HG02970 (cell line): ENCODE results near the gene TATDN3.
A peak's percentile ranks its signal among the peaks of the same experiment; 100 is the strongest.
"Not testable (repeated sequence)": the region's sequence is repeated elsewhere in the genome, so short reads cannot be mapped to it uniquely, and the experiment has no call there.

Source experiments
- ATAC-seq: cut with Tn5 transposase; IDR thresholded peaks from one replicate; pipeline ENCODE4 v1.9.1; 2021; ENCODE audit warnings: mild to moderate bottlenecking, moderate library complexity, moderate number of reproducible peaks; ENCODE audit not compliant: unreplicated experiment, low FRiP score

TATDN3 gene

DNA sequence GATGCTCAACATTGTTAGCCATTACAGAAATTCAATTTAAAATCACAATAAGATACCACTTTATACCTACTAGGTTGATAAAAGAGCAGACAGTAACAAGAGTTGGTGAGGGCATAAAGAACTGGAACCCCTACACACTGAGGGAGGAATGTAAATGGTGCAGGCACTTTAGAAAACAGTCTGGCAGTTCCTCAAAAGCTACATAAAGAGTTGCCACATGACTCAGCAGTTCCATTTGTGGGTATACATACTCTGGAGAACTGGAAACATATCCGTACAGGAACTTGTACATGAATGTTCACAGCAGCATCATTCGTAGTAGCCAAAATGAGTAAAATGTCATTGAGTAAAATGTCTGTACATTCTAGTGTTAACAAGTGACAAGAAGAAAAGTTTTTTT, 17.1 kb upstream of the TATDN3 start:
- ATAC-seq, result no peak

- ATAC-seq, result no peak
These were observed 16.5 kb upstream of the TATDN3 start for GRCh38 chr1:212775241-212775640.

GRCh38 chr1:212777151-212777550, 14.5 kb upstream of the TATDN3 start:
- no peak for ATAC-seq

DNA sequence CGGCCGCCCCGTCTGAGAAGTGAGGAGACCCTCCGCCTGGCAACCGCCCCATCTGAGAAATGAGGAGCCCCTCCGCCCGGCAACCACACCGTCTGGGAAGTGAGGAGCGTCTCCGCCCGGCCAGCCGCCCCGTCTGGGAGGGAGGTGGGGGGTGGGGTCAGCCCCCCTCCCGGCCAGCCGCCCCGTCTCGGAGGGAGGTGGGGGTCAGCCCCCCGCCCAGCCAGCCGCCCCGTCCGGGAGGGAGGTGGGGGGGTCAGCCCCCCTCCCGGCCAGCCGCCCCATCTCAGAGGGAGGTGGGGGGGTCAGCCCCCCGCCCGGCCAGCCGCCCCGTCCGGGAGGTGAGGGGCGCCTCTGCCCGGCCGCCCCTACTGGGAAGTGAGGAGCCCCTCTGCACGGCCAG, 12.6 kb upstream of the TATDN3 start:
- not testable (repeated sequence) for ATAC-seq

GRCh38 chr1:212780759-212781158, 10.9 kb upstream of the TATDN3 start:
- ATAC-seq, result no peak

DNA sequence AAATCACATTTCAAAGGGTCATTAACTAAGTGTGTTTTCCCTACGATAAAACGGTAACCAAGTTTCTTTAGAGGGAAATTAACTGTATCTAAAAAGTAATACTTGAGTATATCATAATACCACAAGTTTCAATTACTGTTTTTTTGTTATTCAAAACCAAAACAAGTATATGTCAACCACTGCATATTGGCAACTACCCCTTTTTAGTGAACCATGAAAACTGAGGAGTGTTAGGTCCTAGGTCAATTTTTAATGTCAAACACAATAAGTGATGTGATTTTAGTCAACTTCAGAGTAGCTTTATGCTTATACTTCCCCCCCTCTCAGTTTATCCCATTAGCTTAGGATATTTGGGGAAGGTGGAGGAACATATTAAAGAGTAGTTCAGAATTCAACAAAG, 10.5 kb upstream of the TATDN3 start:
- no peak for ATAC-seq

- no peak for ATAC-seq
These were observed 9.1 kb upstream of the TATDN3 start for GRCh38 chr1:212782422-212783154.

DNA sequence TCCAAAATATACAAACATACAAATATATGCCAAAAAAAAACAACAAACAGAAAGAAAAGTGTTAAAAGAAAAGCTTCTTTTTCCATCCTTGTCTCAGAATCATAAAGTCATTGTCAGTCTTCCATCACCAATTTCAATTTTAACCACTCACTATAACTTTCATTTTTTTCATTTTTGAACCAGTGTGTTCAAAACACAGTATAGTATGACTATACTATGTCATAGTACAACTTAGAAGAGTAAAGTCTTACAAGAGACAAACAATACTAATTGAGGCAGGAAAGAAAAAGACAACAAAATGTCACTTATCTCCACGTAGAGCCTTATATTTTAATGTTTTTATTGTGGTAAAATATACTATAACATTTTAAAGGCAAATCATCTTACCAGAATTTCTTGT, 7.7 kb upstream of the TATDN3 start:
- ATAC-seq, result no peak

GRCh38 chr1:212785871-212786270, 5.8 kb upstream of the TATDN3 start:
- ATAC-seq, result no peak

GRCh38 chr1:212791261-212791675, 426 bp upstream of the TATDN3 start:
- ATAC-seq, result peak; percentile 35

DNA sequence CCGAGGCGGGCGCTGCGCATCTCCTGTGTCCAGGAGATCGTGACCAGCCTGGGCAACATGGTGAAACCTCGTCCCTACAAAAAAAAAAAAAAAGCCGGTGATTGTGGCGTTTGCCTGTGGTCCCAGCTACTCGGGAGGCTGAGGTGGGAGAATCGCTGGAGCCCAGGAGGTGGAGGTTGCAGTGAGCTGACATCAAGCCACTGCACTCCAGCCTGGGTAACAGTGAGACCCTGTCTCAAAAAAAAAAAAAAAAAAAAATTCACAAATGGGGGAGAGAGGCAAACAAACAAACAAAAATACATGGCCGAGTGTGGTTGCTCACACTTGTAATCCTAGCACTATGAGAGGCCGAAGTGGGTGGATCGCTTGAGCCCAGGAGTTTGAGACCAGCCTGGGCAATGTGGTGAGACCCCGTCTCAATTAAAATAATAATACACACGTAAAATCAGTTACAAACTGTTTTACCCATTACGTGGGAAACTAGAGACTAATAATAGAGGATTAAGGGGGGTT, 758 bp downstream of the TATDN3 start:
- ATAC-seq, result no peak

GRCh38 chr1:212794561-212795014, 2.9 kb downstream of the TATDN3 start:
- ATAC-seq, result peak; percentile 44

- ATAC-seq, result no peak
These were observed 6.0 kb downstream of the TATDN3 start for GRCh38 chr1:212797681-212798080.

DNA sequence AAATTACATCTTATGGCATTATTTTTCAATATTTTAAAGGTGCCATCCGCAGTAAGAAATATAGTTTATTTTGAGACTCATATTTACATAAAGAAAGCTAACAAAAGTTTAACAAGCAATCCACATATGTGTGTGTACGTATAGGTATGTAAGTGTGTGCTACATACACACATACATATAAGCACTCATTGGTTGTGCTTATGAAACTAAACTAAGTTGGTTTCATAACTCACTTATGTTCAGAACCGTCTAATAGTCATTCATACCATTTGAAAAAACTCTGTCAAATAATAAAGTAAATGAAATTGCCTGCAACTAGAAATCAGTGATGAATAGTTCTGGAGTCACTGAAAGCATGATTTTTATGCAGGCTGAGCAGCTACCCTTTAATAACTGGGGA, 14.1 kb downstream of the TATDN3 start:
- no peak for ATAC-seq

DNA sequence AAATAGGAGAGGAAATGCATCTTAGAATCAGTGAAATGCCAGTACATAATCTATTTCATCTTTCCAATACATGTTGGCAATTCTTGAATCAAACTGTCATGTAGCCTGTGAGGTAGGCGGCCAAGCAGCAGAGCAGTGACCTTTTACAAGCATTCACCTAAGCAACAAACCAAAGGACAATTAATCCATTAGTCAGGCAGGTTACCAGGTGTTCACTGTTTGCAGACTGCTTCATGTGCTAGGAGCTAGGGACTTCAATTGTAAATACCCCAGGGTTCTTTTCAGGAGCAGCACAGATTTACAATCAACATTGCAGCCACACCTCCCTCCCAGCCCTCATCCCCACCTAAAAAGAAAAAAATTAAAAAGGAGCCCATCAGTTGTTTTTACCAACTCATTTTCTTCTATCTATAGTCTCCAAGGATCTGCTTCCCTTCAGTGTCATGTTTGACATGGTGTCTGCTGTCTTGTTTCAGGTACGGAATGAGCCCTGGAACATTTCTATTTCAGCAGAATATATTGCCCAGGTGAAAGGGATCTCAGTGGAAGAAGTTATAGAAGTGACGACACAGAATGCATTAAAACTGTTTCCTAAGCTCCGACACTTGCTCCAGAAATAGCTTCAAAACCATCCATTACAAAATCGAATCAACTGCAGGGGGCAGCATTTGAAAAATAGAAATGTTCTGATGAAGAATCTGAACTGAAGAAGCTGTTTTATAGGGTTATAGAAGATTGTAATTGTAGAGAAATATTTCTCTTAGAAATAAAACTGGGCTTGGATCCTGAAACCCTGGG, 23.0 kb downstream of the TATDN3 start:
- ATAC-seq, result no peak

GRCh38 chr1:212816567-212817278, 25.0 kb downstream of the TATDN3 start:
- ATAC-seq, result no peak

GRCh38 chr1:212819726-212820125, 28.0 kb downstream of the TATDN3 start:
- no peak for ATAC-seq

DNA sequence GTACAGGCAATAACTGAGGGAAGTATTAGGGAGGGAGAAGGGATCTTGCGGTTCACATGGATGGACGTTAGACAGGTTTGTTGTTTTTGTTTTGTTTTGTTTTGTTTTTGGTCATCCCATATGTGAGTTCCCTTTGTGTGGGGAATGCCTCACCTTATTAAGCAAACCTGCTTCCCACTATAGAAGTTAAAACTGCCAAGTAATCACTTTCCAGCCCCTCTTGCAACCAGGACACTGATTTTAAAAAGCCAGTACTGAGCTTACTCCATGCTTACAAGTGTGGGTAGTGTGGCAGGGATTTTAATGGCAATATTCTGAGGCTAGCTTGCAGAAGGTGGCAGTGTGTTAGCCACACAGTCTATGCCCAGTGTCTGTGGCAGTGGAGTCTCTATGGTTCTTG, 29.3 kb downstream of the TATDN3 start:
- no peak for ATAC-seq

GRCh38 chr1:212822956-212823355, 31.3 kb downstream of the TATDN3 start:
- ATAC-seq, result no peak

DNA sequence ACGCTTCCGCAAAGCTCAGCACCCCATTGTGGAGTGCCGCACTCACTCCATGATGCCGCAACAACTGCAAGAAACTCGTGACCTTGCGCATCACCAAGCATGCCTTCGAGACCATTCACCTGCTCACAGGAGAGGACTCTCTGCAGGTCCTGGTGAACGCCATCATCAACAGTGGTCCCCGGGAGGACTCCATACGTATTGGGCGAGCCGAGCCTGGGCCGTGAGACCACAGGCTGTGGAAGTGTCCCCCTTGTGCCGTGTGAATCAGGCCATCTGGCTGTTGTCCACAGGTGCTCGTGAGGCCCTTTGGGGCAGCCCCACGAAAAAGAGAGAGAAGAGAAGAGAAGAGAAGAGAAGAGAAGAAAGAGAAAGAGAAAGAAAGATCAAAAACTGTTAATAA, 32.5 kb downstream of the TATDN3 start:
- ATAC-seq, result no peak
